ENCODE measurements around the gene ADAD2.

Gene ADAD2

DNA sequence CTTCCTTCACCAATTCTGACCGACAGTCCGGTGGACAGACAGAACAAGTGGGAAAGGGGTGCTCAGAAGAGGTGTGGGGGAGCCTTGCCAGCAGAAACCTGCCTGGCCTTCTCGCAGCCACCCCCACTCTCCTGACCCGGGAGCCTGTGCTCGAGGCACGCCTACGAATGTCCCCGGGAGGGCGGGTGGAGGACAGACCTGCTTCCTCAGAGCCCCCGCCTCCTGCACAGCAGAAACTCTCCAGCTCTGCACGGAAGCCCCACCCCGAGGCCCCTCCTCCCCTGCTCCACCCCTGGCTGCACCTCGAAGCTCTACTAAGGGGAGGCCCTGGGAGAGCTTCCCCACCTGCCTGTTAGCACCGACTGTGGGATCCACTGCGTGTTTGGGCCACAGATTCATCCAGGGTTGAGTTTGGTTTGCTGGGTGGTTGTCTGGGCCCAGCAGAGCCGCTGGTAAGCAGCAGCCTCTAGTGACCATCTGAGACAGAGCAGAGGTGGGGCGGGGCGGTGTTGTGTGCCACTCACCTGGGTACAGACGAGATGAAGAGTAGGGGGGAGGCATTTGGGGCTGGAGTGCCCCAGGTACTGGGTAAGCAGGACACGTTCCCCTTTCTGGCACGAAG lies 10.3 kb upstream of the ADAD2 start:
- Mint-ChIP-seq H3K36me3 (ENCODE audit: insufficient read depth) (peaks cover 14% of the 10 kb centered on the region), H3K4me3 (no peak overlapping the region), H3K27me3 (no peaks in the 10 kb centered on the region), H3K4me1 (ENCODE audit: low read depth in 2 of 2) (peaks cover 0 to 13% of the 10 kb centered on the region in 2 donors), H3K27ac (no peak overlapping the region), H3K9me3 (no peaks in the 10 kb centered on the region)
- ATAC-seq (replicated peaks) (no peak), DNase-seq (no peak)

DNA sequence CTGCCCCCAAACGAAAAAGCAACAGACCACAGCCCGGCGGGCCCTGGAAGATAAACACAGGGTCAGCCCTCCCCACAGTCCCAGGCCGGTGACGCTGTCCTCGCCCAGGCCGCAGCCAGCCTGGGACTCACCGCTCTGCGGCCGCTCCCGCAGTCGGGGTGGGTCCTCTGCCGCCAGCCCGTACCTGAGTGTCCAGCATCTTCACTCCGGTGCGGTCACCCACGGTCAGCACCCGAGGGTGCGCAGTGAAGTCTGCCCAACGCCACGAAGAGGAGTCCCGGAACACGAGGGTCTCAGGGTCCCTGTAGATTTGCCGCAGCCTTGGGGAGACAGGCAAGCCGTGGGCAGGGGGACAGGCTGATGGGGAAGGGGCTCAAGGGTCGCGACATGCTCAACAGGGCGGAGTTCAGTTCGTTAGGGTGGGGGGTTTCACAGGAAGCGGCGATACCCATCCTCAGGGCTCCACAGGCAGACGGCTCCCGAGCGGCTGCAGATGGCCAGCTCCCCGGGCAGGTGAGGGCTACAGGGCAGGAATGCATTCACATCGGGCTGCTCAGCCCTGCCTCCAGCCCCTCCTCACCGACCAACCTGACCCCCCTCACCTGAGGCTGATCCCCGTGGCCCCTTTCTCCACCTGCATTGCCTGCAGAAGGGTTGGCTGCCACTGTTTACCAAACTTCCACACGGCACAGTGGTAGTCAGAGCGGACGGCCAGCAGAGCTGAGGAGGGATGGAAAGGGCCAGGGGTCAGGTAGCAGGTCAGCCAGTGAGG lies 9.6 kb upstream of the ADAD2 start:
- H3K27ac Mint-ChIP-seq, result no peak overlapping the region
- DNase-seq (no peak), ATAC-seq (replicated peaks) (no peak)
- no peak overlapping the region for H3K4me3 Mint-ChIP-seq
- H3K9me3 Mint-ChIP-seq, result no peaks in the 10 kb centered on the region
- peaks cover 6 to 19% of the 10 kb centered on the region in 2 donors for H3K4me1 Mint-ChIP-seq (ENCODE audit: low read depth in 2 of 2)
- H3K27me3 Mint-ChIP-seq, result no peaks in the 10 kb centered on the region
- peaks cover 18% of the 10 kb centered on the region for H3K36me3 Mint-ChIP-seq (ENCODE audit: insufficient read depth)

DNA sequence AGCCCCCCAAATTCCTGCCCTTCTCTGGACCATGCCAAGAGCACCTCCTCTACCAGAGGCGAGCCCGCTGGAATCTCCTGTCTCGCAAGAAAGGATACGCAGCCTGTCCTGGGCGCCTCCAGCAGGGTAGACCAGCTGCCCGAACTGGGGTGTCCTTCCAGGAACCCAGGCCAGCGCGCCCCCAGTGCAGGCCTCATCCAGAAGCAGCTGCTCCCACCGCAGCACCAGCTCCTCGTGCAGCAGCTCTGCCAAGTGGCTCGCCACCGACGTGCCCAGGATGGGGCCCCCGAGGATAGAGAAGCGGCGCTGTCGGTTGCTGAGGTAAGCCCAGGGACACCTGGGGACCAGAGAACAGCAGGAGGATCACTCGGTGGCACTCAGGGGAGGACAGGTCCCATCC lies 8.9 kb upstream of the ADAD2 start:
- Mint-ChIP-seq H3K4me3 (no peak overlapping the region), H3K27ac (no peak overlapping the region), H3K9me3 (no peaks in the 10 kb centered on the region), H3K27me3 (no peaks in the 10 kb centered on the region), H3K4me1 (ENCODE audit: low read depth in 2 of 2) (peaks cover 6 to 22% of the 10 kb centered on the region in 2 donors), H3K36me3 (ENCODE audit: insufficient read depth) (peaks cover 21% of the 10 kb centered on the region)
- ATAC-seq (replicated peaks) (no peak), DNase-seq (no peak)

DNA sequence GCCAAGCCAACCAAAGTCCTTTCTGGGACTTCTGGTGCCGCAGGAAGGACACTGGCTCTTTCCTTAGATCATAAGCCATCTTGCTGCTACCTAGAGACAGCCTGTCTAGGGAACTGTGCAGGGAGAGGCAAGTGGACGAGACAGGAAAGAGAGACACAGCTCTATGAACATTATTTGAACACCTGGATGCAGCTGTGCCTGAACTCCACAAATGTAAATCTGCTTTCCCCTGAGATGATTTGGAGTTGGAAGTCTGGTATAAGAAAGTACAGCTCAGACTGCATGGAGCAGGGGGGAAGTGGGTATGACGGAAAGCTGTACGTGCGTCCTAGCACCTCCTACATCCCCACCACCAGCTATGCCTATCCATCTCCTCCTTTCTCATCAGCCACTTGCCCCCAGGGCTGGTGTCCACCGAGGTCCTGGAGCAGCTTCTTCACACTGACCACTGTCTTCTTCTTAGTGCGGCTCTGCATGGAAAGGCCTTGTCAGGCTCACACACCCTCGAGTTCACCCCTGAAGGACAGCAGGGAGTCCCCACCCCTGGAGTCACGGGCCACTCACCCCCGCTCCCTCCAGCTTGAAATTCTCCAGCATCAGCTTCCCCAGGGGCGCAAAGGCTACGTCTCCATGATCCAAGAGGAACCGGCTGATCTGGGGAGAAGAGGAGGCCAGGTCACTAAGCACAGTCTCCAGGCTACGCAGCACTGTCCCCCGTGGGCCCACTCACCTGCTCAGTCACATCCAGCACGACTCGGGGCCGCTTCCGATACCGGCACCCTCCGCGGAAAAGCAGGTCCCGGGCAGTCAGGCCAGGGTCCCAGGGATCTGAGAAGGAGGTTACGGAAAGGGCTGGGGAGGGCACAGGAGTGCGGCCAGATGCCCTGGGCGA lies 8.0 kb upstream of the ADAD2 start:
- Mint-ChIP-seq H3K4me1 (ENCODE audit: low read depth in 2 of 2) (peaks cover 6 to 22% of the 10 kb centered on the region in 2 donors), H3K27ac (no peak overlapping the region), H3K27me3 (no peaks in the 10 kb centered on the region), H3K36me3 (ENCODE audit: insufficient read depth) (peaks cover 17% of the 10 kb centered on the region), H3K4me3 (no peak overlapping the region), H3K9me3 (no peaks in the 10 kb centered on the region)
- ATAC-seq (replicated peaks), result no peak
- DNase-seq, result no peak

DNA sequence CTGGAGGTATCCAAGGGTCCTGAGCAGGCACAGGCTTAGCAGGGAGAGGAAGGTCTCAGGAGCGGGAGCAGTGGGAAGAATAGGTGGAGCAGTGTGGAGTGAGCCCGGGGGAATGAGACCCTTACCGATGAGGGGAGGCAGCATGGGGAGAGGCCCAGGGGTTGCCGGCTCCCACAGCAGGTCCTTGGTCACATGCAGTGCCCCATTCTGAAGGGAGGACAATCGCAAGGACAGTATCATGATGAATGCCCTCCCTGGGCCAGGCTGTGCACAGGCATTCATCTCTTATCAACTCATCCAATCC lies 7.4 kb upstream of the ADAD2 start:
- H3K4me1 Mint-ChIP-seq (ENCODE audit: low read depth in 2 of 2), result peaks cover 6 to 22% of the 10 kb centered on the region in 2 donors
- H3K9me3 Mint-ChIP-seq, result no peaks in the 10 kb centered on the region
- no peak overlapping the region for H3K4me3 Mint-ChIP-seq
- H3K27ac Mint-ChIP-seq, result no peak overlapping the region
- ATAC-seq (replicated peaks) (no peak), DNase-seq (no peak)
- H3K36me3 Mint-ChIP-seq (ENCODE audit: insufficient read depth), result peaks cover 14% of the 10 kb centered on the region
- no peaks in the 10 kb centered on the region for H3K27me3 Mint-ChIP-seq

DNA sequence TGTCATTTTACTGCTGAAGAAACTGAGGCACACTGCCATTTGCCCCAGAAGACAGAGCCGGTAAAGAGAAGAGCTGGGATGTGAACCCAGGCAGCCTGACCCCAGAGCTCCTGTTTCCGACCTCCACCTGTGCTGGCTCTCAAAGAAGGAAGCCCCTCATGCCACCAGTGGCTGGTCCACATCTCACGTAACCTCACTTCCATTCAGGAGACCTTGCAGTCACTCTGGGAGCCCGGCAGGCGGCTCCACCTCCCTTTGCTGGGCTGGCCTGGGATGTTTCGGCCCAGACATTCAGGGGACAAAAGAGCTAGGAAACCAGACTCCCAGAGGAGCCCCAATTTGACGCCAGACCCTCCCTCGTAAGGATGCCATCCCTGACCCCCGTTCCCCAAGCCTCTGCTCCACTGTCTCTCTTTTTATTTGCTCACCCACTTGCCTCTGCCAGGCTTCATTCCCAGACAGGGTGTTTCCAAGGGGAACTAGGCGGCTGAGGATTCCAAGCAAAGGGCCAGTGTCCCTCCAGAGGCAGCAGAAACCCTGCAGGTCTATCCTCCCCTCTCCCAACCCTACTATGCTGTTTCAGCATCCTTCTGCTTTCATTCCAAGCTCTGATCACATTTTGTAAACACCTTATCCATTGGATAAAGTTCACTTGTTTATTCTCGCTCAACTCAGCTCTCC lies 6.9 kb upstream of the ADAD2 start:
- no peaks in the 10 kb centered on the region for H3K9me3 Mint-ChIP-seq
- peak overlapping the region; percentile 2 to 37 for H3K27ac Mint-ChIP-seq
- H3K4me1 Mint-ChIP-seq (ENCODE audit: low read depth in 2 of 2), result peaks cover 6 to 22% of the 10 kb centered on the region in 2 donors
- ATAC-seq (replicated peaks) (no peak), DNase-seq (no peak)
- H3K36me3 Mint-ChIP-seq (ENCODE audit: insufficient read depth), result peaks cover 12% of the 10 kb centered on the region
- no peaks in the 10 kb centered on the region for H3K27me3 Mint-ChIP-seq
- no peak overlapping the region for H3K4me3 Mint-ChIP-seq

DNA sequence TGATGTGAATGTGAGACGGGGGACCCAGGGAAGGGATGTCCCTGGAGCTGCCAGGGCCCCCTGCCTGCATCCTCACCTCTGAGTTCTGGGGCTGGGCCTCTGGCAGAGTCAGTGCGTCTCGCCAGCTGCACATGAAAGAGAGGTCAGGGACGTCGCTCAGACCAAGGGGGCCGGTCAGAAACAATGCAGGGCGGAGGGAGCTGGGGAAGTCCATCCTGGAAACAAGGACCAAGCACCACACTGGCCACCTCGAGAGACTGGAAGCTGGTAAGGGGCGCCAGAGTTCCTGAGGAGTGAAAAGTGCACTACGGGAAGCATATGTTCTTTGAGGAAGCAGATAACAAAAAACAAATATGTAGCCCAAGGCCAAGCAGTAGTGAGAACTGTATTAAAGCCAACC lies 6.2 kb upstream of the ADAD2 start:
- ATAC-seq (replicated peaks) (no peak), DNase-seq (no peak)
- Mint-ChIP-seq H3K4me1 (ENCODE audit: low read depth in 2 of 2) (peaks cover 6 to 22% of the 10 kb centered on the region in 2 donors), H3K36me3 (ENCODE audit: insufficient read depth) (peaks cover 9% of the 10 kb centered on the region), H3K9me3 (no peaks in the 10 kb centered on the region), H3K27me3 (no peaks in the 10 kb centered on the region), H3K4me3 (peak overlapping the region; percentile 91 to 94), H3K27ac (peak overlapping the region in 1 of 2 donors; percentile 2)

DNA sequence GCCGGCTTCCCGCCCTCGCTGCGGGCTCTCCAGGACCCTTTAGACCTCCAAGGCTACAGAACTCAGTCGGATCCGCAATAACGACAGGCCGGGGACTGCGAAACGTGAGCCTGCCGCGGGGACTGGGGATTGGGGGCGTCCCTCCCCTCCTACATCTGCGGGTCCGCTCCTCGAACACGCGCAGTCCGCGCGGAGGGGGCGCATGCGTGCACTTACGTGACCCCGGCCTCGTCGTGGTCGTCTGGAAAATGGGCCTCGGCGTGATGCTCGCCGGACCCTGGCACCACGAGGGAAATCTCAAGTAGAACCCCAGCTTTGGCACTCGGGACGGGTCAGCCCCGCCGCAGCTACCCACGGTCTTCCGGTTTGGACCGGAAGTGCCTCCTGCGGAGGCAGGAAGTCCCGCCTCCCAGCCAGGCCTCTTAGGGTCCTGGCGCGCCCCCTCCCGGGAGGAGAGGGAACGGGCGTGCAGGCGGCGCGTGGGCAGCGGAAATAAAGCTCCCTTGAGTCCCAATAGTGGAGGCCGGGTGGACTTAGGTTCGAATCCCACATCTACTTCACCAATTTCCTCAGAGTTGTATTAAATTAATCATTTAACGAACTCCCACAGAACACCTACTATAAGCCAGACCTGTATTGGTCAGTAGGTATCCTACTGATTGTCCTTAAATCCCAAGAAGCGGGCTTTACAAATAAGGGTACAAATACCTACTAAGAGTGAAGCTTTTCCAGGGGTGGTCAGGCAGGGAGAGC lies 4.1 kb upstream of the ADAD2 start, which contains the start of gene TAF1C:
TAF1C (minus strand) TSS at position 373 of the 753 bp plus-strand sequence. CDS start 2,069 bp downstream, outside the sequence.
- Mint-ChIP-seq H3K27ac (peak within 1 kb of the TSS; percentile 93 to 94), H3K4me1 (ENCODE audit: low read depth in 2 of 2) (peaks cover 6 to 22% of the 10 kb centered on the region in 2 donors), H3K27me3 (no peaks in the 10 kb centered on the region), H3K4me3 (peak within 1 kb of the TSS; percentile 91 to 94), H3K9me3 (no peaks in the 10 kb centered on the region), H3K36me3 (ENCODE audit: insufficient read depth) (peaks cover 9% of the 10 kb centered on the region)
- ATAC-seq (replicated peaks) (peak; percentile 97), DNase-seq (peak; percentile 82 to 89 (median 88))

DNA sequence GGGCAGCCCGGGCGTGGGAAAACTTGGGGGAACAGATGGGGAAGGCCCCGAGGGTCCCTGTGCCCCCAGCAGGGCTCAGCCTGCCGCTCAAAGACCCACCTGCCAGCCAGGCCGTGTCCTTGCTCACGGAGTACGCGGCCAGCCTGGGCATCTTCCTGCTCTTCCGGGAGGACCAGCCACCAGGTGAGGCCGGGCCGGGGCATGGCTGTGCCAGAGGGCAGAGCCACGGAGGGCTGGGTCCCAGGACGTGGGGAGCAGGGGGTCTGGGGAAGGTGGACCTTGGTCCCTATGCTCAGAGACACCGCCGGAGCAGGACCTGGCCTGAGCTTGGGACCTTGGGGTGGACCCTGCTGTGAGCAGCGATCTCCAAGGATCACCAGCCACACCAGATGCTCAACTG lies 509 bp downstream of the ADAD2 start:
- no peak for ATAC-seq (replicated peaks)
- peaks cover 9 to 10% of the 10 kb centered on the region in 2 donors for H3K4me1 Mint-ChIP-seq (ENCODE audit: low read depth in 2 of 2)

DNA sequence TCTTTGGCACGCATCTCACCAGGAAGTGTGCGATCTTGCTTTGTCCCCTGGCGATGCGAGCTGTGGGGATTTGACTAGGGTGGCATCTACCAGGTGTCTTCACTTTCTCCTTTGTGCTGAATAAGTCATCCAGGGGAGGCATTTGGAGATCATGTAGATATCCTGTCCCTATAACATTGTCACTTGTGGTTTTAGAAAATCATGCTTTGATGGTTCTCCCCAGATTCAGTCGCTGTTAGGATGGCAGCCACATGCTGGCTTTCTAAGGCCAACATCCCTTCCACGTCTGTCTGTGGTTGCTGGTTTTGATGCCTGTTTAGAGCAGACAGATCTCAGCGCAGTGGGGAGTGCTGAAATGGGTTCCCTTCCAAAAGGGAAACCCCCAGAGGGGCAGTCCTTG lies 2.5 kb downstream of the ADAD2 start:
- DNase-seq (no peak), ATAC-seq (replicated peaks) (no peak)
- H3K27ac Mint-ChIP-seq, result no peak overlapping the region
- H3K36me3 Mint-ChIP-seq (ENCODE audit: insufficient read depth), result no peaks in the 10 kb centered on the region
- peaks cover 6 to 33% of the 10 kb centered on the region in 2 donors for H3K27me3 Mint-ChIP-seq
- peaks cover 9 to 10% of the 10 kb centered on the region in 2 donors for H3K4me1 Mint-ChIP-seq (ENCODE audit: low read depth in 2 of 2)
- peak overlapping the region in 1 of 2 donors; percentile 59 for H3K4me3 Mint-ChIP-seq
- H3K9me3 Mint-ChIP-seq, result no peaks in the 10 kb centered on the region

More for the DNA sequence above, 509 bp downstream of the ADAD2 start:
- Mint-ChIP-seq H3K4me3 (no peak overlapping the region), H3K36me3 (ENCODE audit: insufficient read depth) (peaks cover 3% of the 10 kb centered on the region), H3K9me3 (no peaks in the 10 kb centered on the region), H3K27ac (no peak overlapping the region), H3K27me3 (peaks cover 0 to 13% of the 10 kb centered on the region in 2 donors)
- no peak for DNase-seq

DNA sequence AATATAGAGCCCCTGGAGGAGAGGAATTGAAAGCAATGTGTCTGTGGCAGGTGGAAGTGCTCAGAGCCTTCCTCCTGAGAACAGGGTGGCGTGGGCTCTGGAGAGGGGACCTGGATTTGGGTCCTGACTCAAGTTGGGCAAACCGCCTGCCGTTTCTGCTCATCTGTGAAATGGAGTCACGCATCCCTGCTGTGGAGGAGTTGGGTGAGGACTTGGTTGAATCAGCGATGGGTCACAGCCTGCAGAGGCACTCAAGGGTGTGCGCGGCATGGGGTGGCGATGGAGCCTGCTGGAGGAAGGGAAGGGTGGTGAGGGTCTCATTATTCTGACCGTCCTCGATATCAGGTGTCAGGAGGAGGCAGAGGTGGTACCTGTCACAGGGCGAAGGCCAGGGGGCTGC lies 3.1 kb downstream of the ADAD2 start:
- Mint-ChIP-seq H3K4me3 (peak overlapping the region; percentile 59 to 72), H3K27me3 (peaks cover 6 to 39% of the 10 kb centered on the region in 2 donors), H3K36me3 (ENCODE audit: insufficient read depth) (no peaks in the 10 kb centered on the region), H3K27ac (peak overlapping the region; percentile 62 to 72), H3K4me1 (ENCODE audit: low read depth in 2 of 2) (peaks cover 9 to 10% of the 10 kb centered on the region in 2 donors), H3K9me3 (no peaks in the 10 kb centered on the region)
- DNase-seq, result no peak
- ATAC-seq (replicated peaks), result no peak

DNA sequence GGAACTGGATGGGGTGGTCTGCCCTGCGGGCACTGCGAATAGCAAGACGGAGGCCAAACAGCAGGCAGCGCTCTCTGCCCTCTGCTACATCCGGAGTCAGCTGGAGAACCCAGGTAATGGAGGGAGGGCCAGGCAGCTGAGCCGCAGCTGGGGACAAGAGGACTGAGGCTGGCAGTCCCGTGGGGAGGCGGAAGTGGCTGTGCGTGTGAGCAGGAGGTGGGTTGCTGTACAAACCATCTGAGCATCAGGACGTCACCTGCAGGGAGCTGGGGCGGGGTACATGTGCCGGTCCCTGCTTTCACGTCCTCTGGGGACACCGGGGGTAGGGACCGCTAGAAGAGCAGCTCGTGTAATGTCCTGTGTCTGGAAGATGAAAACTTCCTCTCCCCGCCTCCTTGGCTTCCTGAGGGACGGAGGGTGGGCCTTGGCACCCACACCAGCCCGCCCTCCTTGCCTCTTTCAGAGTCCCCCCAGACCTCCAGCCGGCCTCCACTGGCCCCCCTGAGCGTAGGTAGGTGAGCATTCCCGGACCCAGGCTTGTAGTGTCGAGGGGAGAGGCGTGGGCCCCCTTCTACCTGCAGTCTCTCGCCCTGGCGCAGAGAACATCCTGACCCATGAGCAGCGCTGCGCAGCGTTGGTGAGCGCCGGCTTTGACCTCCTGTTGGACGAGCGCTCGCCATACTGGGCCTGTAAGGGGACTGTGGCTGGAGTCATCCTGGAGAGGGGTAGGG lies 3.7 kb downstream of the ADAD2 start:
- Mint-ChIP-seq H3K27ac (peak overlapping the region; percentile 62 to 72), H3K4me3 (peak overlapping the region; percentile 59 to 72), H3K4me1 (ENCODE audit: low read depth in 2 of 2) (peaks cover 9 to 10% of the 10 kb centered on the region in 2 donors), H3K9me3 (no peaks in the 10 kb centered on the region), H3K27me3 (peaks cover 6 to 40% of the 10 kb centered on the region in 2 donors), H3K36me3 (ENCODE audit: insufficient read depth) (no peaks in the 10 kb centered on the region)
- no peak for DNase-seq
- ATAC-seq (replicated peaks), result peak; percentile 72

Measured in effector memory CD8-positive, alpha-beta T cell (primary cell).